Measurements from ENCODE around the gene FSD1. TPM values are rescaled to one million over a fixed set of nuclear protein-coding genes. Genes with fewer than 3 reads are reported as not detected.

Gene FSD1
- total and polyA plus RNA-seq, 9 of the 15 experiments (the other 6 are each of a cell fraction or from before 2014, with no cell fraction given) = 0.11 to 1.9 (median 0.94) TPM; not detected in 1

GRCh38 chr19:4342615-4343369 is 38.4 kb downstream of the FSD1 start (continued):
- TF ChIP-seq NR0B1 (IDR thresholded peaks at IDR 0.05; ENCODE audit: partially characterized antibody) (no peak), HDAC2 (IDR thresholded peaks at IDR 0.05) (peak; percentile 86), CREB3 (tag; conservative IDR thresholded peaks at IDR 0.05; ENCODE audit: low read depth) (peak; percentile 99), ETS1 (conservative IDR thresholded peaks at IDR 0.05; ENCODE audit: control insufficient read depth, low read depth, low read length) (peak; percentile 85), ZBTB5 (IDR thresholded peaks at IDR 0.05) (peak; percentile 94), POLR2H (tag; IDR thresholded peaks at IDR 0.05; ENCODE audit: low read depth) (peak; percentile 93), TAF1 (IDR thresholded peaks at IDR 0.05; ENCODE audit: control insufficient read depth, extremely low read depth, insufficient read depth, low read length, severe bottlenecking) (peak; percentile 56), AFF1 (IDR thresholded peaks at IDR 0.05; ENCODE audit: low read depth in 1 of 2, partially characterized antibody in 2 of 2) (peak in 1 of 2 experiments; percentile 60), ZNF311 (CRISPR knock-in tag; IDR thresholded peaks at IDR 0.05) (peak; percentile 96), NBN (IDR thresholded peaks at IDR 0.05; ENCODE audit: low read depth) (0 out of 2 replicates have a peak, but pooled peaks have one; percentile 69), FOS (IDR thresholded peaks at IDR 0.05; ENCODE audit: extremely low read depth, insufficient read length) (peak; percentile 100), NFIC (IDR thresholded peaks at IDR 0.05) (peak; percentile 47)
